Astrocyte (in vitro differentiated cells and primary cell): ENCODE measurements around the gene OR10C1. TPM values are rescaled to one million over a fixed set of nuclear protein-coding genes. Genes with fewer than 3 reads are reported as not detected.

Source experiments
- DNase-seq: peaks from one replicate; pipeline ENCODE4 v3.0.0-alpha.2; 2010; ENCODE audit warnings: low read depth
- FAIRE-seq: peaks from 2 replicates; lab custom pipeline; 2011; peaks lifted over from hg19 to GRCh38; lab: Jason Lieb, UNC
- H2AFZ ChIP-seq: 2 replicates; pipeline ENCODE4 v1.6.0; 2012; ENCODE audit warnings: low read depth, low read length, inconsistent platforms
- H3K27ac ChIP-seq: 2 replicates; pipeline ENCODE4 v1.5.1; 2011; ENCODE audit warnings: low read depth, low read length, inconsistent platforms
- H3K27me3 ChIP-seq: 2 replicates; pipeline ENCODE4 v1.6.0; 2011; ENCODE audit warnings: low read length, inconsistent platforms; ENCODE audit not compliant: insufficient read depth
- H3K36me3 ChIP-seq: 2 replicates; pipeline ENCODE4 v1.5.1; 2011; ENCODE audit warnings: low read length, inconsistent platforms; ENCODE audit not compliant: insufficient read depth
- H3K4me1 ChIP-seq: 2 replicates; pipeline ENCODE4 v1.5.1; 2011; ENCODE audit warnings: low read length, inconsistent platforms; ENCODE audit not compliant: insufficient read depth
- H3K4me2 ChIP-seq: 2 replicates; pipeline ENCODE4 v1.6.0; 2012; ENCODE audit warnings: low read length, inconsistent platforms
- H3K4me3 ChIP-seq: 2 replicates; pipeline ENCODE4 v1.5.1; 2011; ENCODE audit warnings: low read depth, mild to moderate bottlenecking, low read length, inconsistent platforms; ENCODE audit not compliant: insufficient read depth
- H3K79me2 ChIP-seq: 2 replicates; pipeline ENCODE4 v1.6.0; 2012; ENCODE audit warnings: mild to moderate bottlenecking, low read length, inconsistent platforms; ENCODE audit not compliant: insufficient read depth
- H3K9ac ChIP-seq: 2 replicates; pipeline ENCODE4 v1.6.0; 2012; ENCODE audit warnings: mild to moderate bottlenecking, low read length, inconsistent platforms
- H3K9me3 ChIP-seq: 2 replicates; pipeline ENCODE4 v1.5.1; 2012; ENCODE audit warnings: low read depth, mild to moderate bottlenecking, low read length, inconsistent platforms; ENCODE audit not compliant: insufficient read depth
- H4K20me1 ChIP-seq: 2 replicates; pipeline ENCODE4 v1.6.0; 2012; ENCODE audit warnings: low read length, inconsistent platforms; ENCODE audit not compliant: insufficient read depth
- H3K27ac Mint-ChIP-seq: one replicate; pipeline ENCODE4 v1.8.0; 2021; ENCODE audit warnings: mild to moderate bottlenecking, mixed read lengths; ENCODE audit not compliant: unreplicated experiment
- H3K27me3 Mint-ChIP-seq: one replicate; pipeline ENCODE4 v1.8.0; 2021; ENCODE audit warnings: low read depth, mixed read lengths; ENCODE audit not compliant: unreplicated experiment
- H3K36me3 Mint-ChIP-seq: one replicate; pipeline ENCODE4 v1.8.0; 2021; ENCODE audit warnings: low read depth, mixed read lengths; ENCODE audit not compliant: unreplicated experiment
- H3K4me1 Mint-ChIP-seq: one replicate; pipeline ENCODE4 v1.8.0; 2021; ENCODE audit warnings: low read depth, mixed read lengths; ENCODE audit not compliant: unreplicated experiment
- H3K4me3 Mint-ChIP-seq: one replicate; pipeline ENCODE4 v1.8.0; 2021; ENCODE audit warnings: mild to moderate bottlenecking, moderate library complexity, mixed read lengths; ENCODE audit not compliant: unreplicated experiment
- H3K9me3 Mint-ChIP-seq: one replicate; pipeline ENCODE4 v1.8.0; 2021; ENCODE audit warnings: mild to moderate bottlenecking, mixed read lengths; ENCODE audit not compliant: unreplicated experiment
- CTCF ChIP-seq: IDR thresholded peaks from 2 replicates; pipeline ENCODE4 v1.5.1; 2011; ENCODE audit warnings: low read depth, mild to moderate bottlenecking, inconsistent platforms, low read length, moderate library complexity; ENCODE audit not compliant: insufficient read depth
- EZH2 ChIP-seq: IDR thresholded peaks from 2 replicates; pipeline ENCODE4 v1.6.1; 2012; ENCODE audit warnings: mild to moderate bottlenecking, low read length, inconsistent platforms; ENCODE audit not compliant: insufficient read depth
- total RNA-seq: library from RNA; stranded (reverse); gene quantifications from 2 replicates; pipeline ENCODE4 v1.2.1, GENCODE V29; 2021

The OR10C1 gene
- total RNA-seq, 1 donor from 2014 or later: not detected

- FAIRE-seq (no peak), DNase-seq (no peak)
- no peaks in the 10 kb centered on the region for H3K36me3 Mint-ChIP-seq
- H3K4me2 ChIP-seq: no peak overlapping the region
- no peaks in the 10 kb centered on the region for H3K79me2 ChIP-seq
- no peak overlapping the region for H3K27ac Mint-ChIP-seq
- H3K27me3 Mint-ChIP-seq: peaks cover 6% of the 10 kb centered on the region
- peaks cover 3% of the 10 kb centered on the region for H3K9me3 Mint-ChIP-seq
- H3K27ac ChIP-seq: no peak overlapping the region
- H3K9ac ChIP-seq: no peak overlapping the region
- H3K4me3 ChIP-seq: no peak overlapping the region
- H3K27me3 ChIP-seq: no peaks in the 10 kb centered on the region
- no peak overlapping the region for H3K4me3 Mint-ChIP-seq
- peaks cover 2% of the 10 kb centered on the region for H3K4me1 Mint-ChIP-seq
- TF ChIP-seq EZH2: no peak
- no peak for TF ChIP-seq CTCF
- H4K20me1 ChIP-seq: no peaks in the 10 kb centered on the region
- H2AFZ ChIP-seq: no peak overlapping the region
- H3K9me3 ChIP-seq: no peaks in the 10 kb centered on the region
- H3K36me3 ChIP-seq: no peaks in the 10 kb centered on the region
- H3K4me1 ChIP-seq: no peaks in the 10 kb centered on the region
These were observed 26.7 kb downstream of the OR10C1 start for GRCh38 chr6:29465801-29466200.

- H3K4me1 Mint-ChIP-seq: peaks cover 2% of the 10 kb centered on the region
These were observed 27.1 kb downstream of the OR10C1 start for GRCh38 chr6:29466241-29466640.

More at GRCh38 chr6:29466241-29466640, 27.1 kb downstream of the OR10C1 start:
- no peak overlapping the region for H3K4me3 Mint-ChIP-seq
- Histone ChIP-seq H3K9ac (no peak overlapping the region), H3K4me3 (no peak overlapping the region), H3K36me3 (no peaks in the 10 kb centered on the region), H2AFZ (no peak overlapping the region), H3K4me1 (no peaks in the 10 kb centered on the region), H3K27me3 (no peaks in the 10 kb centered on the region), H4K20me1 (no peaks in the 10 kb centered on the region), H3K79me2 (no peaks in the 10 kb centered on the region), H3K4me2 (no peak overlapping the region), H3K27ac (no peak overlapping the region), H3K9me3 (no peaks in the 10 kb centered on the region)
- no peaks in the 10 kb centered on the region for H3K36me3 Mint-ChIP-seq
- peaks cover 8% of the 10 kb centered on the region for H3K27me3 Mint-ChIP-seq
- peaks cover 3% of the 10 kb centered on the region for H3K9me3 Mint-ChIP-seq
- H3K27ac Mint-ChIP-seq: no peak overlapping the region
- FAIRE-seq (no peak), DNase-seq (no peak)
- TF ChIP-seq CTCF (no peak), EZH2 (no peak)
